Neuronal stem cell (in vitro differentiated cells): ENCODE measurements around the gene TFF3.

Source experiments
- DNase-seq: peaks from one replicate; pipeline ENCODE4 v3.0.0-alpha.2; 2013; ENCODE audit warnings: low spot score
- H2AFZ ChIP-seq: one replicate; pipeline ENCODE4 v1.6.1; 2013; ENCODE audit warnings: mild to moderate bottlenecking, low read length, inconsistent platforms
- H2AK5ac ChIP-seq: 2 replicates; pipeline ENCODE4 v1.6.1; 2013; ENCODE audit warnings: low read depth, mild to moderate bottlenecking, inconsistent platforms, low read length, moderate library complexity, mixed read lengths
- H2BK120ac ChIP-seq: 2 replicates; pipeline ENCODE4 v1.6.1; 2013; ENCODE audit warnings: low read depth, mild to moderate bottlenecking, inconsistent platforms, low read length, moderate library complexity, mixed read lengths
- H2BK12ac ChIP-seq: one replicate; pipeline ENCODE4 v1.6.1; 2013; ENCODE audit warnings: low read length, inconsistent platforms
- H2BK15ac ChIP-seq: 2 replicates; pipeline ENCODE4 v1.6.1; 2013; ENCODE audit warnings: mild to moderate bottlenecking, low read length, inconsistent platforms, mixed read lengths
- H2BK5ac ChIP-seq: one replicate; pipeline ENCODE4 v1.6.1; 2013; ENCODE audit warnings: inconsistent platforms, mild to moderate bottlenecking, low read length, moderate library complexity
- H3K14ac ChIP-seq: one replicate; pipeline ENCODE4 v1.6.1; 2013; ENCODE audit warnings: low read length, inconsistent platforms
- H3K18ac ChIP-seq: 2 replicates; pipeline ENCODE4 v1.6.1; 2013; ENCODE audit warnings: low read length, inconsistent platforms
- H3K23ac ChIP-seq: 2 replicates; pipeline ENCODE4 v1.6.1; 2013; ENCODE audit warnings: low read depth, mild to moderate bottlenecking, mixed read lengths, low read length, inconsistent platforms; ENCODE audit not compliant: poor library complexity
- H3K27ac ChIP-seq: replicated peaks from 3 replicates; pipeline ENCODE4 v1.5.1; 2013; ENCODE audit warnings: low read length, inconsistent platforms
- H3K27me3 ChIP-seq, 3 experiments: 2 replicates each; pipeline ENCODE4 v1.6.1; 2013; ENCODE audit warnings: low read length in 3 of 3, mild to moderate bottlenecking in 2 of 3, inconsistent platforms in 1 of 3, low read depth in 1 of 3, mixed read lengths in 1 of 3, moderate library complexity in 1 of 3; ENCODE audit not compliant: control insufficient read depth in 3 of 3, insufficient read depth in 3 of 3
- H3K36me3 ChIP-seq, 2 donors: replicated peaks in 1 of 2; 2 replicates each; pipeline ENCODE4 v1.6.1; 2013; ENCODE audit warnings: low read length in 2 of 2; ENCODE audit not compliant: control insufficient read depth in 2 of 2, insufficient read depth in 2 of 2
- H3K4ac ChIP-seq: 2 replicates; pipeline ENCODE4 v1.6.1; 2013; ENCODE audit warnings: inconsistent platforms, mild to moderate bottlenecking, low read length, moderate library complexity
- H3K4me1 ChIP-seq, 2 donors: 1 replicate in 1 of 2; 2 replicates in 1 of 2; pipeline ENCODE4 v1.6.1; 2013; ENCODE audit warnings: low read length in 2 of 2, low read depth in 1 of 2; ENCODE audit not compliant: control insufficient read depth in 2 of 2, insufficient read depth in 1 of 2
- H3K4me2 ChIP-seq: one replicate; pipeline ENCODE4 v1.6.1; 2013; ENCODE audit warnings: mild to moderate bottlenecking, low read length, inconsistent platforms; ENCODE audit not compliant: insufficient read depth, poor library complexity, severe bottlenecking
- H3K4me3 ChIP-seq, 2 donors: 2 replicates each; pipeline ENCODE4 v1.5.1; 2013; ENCODE audit warnings: low read length in 2 of 2, mild to moderate bottlenecking in 2 of 2, inconsistent platforms in 1 of 2, moderate library complexity in 1 of 2
- H3K79me1 ChIP-seq: one replicate; pipeline ENCODE4 v1.6.1; 2013; ENCODE audit warnings: low read depth, mild to moderate bottlenecking, inconsistent platforms, low read length, moderate library complexity
- H3K9ac ChIP-seq: one replicate; pipeline ENCODE4 v1.6.1; 2013; ENCODE audit warnings: mild to moderate bottlenecking, low read depth, low read length, inconsistent platforms; ENCODE audit not compliant: poor library complexity
- H3K9me3 ChIP-seq, 2 donors: replicated peaks in 1 of 2; 2 replicates each; pipeline versions ENCODE3 to v1.6.1; 2013; ENCODE audit warnings: low read length in 2 of 2, mild to moderate bottlenecking in 2 of 2, inconsistent platforms in 1 of 2, low read depth in 1 of 2, mixed read lengths in 1 of 2, moderate library complexity in 1 of 2; ENCODE audit not compliant: control insufficient read depth in 2 of 2, insufficient read depth in 1 of 2
- H4K8ac ChIP-seq: one replicate; pipeline ENCODE4 v1.6.1; 2013; ENCODE audit warnings: low read depth, mild to moderate bottlenecking, inconsistent platforms, low read length, moderate library complexity
- H4K91ac ChIP-seq: one replicate; pipeline ENCODE4 v1.6.1; 2013; ENCODE audit warnings: low read length, low read depth, mild to moderate bottlenecking, inconsistent platforms; ENCODE audit not compliant: poor library complexity
- WGBS, 2 donors: extraction: QIAGEN DNeasy Blood & Tissue Kit; methylation state at CpG; one replicate each; pipeline ENCODE4 v1.1.7; 2013; ENCODE audit warnings: missing lambda C conversion rate in 2 of 2, mixed read lengths in 1 of 2; ENCODE audit not compliant: insufficient read length in 2 of 2, insufficient replicate concordance in 1 of 2; ENCODE audit errors: extremely low coverage in 2 of 2; 5-methylcytosine and 5-hydroxymethylcytosine counted together

Gene TFF3

GRCh38 chr21:42324896-42325295 lies 9.7 kb upstream of the TFF3 start:
- Histone ChIP-seq H2AK5ac (no peak overlapping the region), H3K27me3 (no peaks in the 10 kb centered on the region), H3K36me3 (no peaks in the 10 kb centered on the region), H3K9ac (no peak overlapping the region), H3K23ac (no peak overlapping the region), H3K18ac (no peak overlapping the region), H2BK12ac (no peak overlapping the region), H3K4ac (no peak overlapping the region), H3K14ac (no peak overlapping the region), H4K91ac (no peak overlapping the region), H3K4me2 (no peak overlapping the region), H2BK15ac (no peak overlapping the region), H3K4me3 (no peak overlapping the region), H3K4me1 (no peaks in the 10 kb centered on the region), H2AFZ (no peak overlapping the region), H2BK5ac (no peak overlapping the region), H4K8ac (no peak overlapping the region), H3K27ac (no peak overlapping the region), H3K79me1 (no peaks in the 10 kb centered on the region), H3K9me3 (no peaks in the 10 kb centered on the region), H2BK120ac (no peak overlapping the region)
- DNase-seq: no peak
- no CpG with 5 or more reads among the region's 6 CpGs for WGBS, 2 donors

GRCh38 chr21:42321845-42322244 lies 6.6 kb upstream of the TFF3 start:
- Histone ChIP-seq H3K9ac (no peak overlapping the region), H3K27ac (no peak overlapping the region), H3K18ac (no peak overlapping the region), H3K14ac (peak overlapping the region; percentile 11), H2BK5ac (no peak overlapping the region), H3K9me3 (no peaks in the 10 kb centered on the region), H2BK120ac (no peak overlapping the region), H3K27me3 (no peaks in the 10 kb centered on the region), H3K23ac (no peak overlapping the region), H2AK5ac (no peak overlapping the region), H3K4me1 (peaks cover 0 to 2% of the 10 kb centered on the region in 2 donors), H3K4me2 (no peak overlapping the region), H3K36me3 (no peaks in the 10 kb centered on the region), H2AFZ (no peak overlapping the region), H2BK12ac (no peak overlapping the region), H4K8ac (no peak overlapping the region), H2BK15ac (no peak overlapping the region), H3K79me1 (no peaks in the 10 kb centered on the region), H4K91ac (no peak overlapping the region), H3K4me3 (no peak overlapping the region), H3K4ac (no peak overlapping the region)
- WGBS, 2 donors: no CpG with 5 or more reads among the region's 4 CpGs
- DNase-seq: no peak

GRCh38 chr21:42321231-42321630 lies 6.0 kb upstream of the TFF3 start:
- H3K4me3 ChIP-seq: no peak overlapping the region
- no peak overlapping the region for H3K27ac ChIP-seq
- no peaks in the 10 kb centered on the region for H3K36me3 ChIP-seq
- no peak overlapping the region for H2BK5ac ChIP-seq
- no peak overlapping the region for H2BK15ac ChIP-seq
- H3K9ac ChIP-seq: no peak overlapping the region
- H3K23ac ChIP-seq: no peak overlapping the region
- no peak overlapping the region for H4K91ac ChIP-seq
- no peak overlapping the region for H3K4ac ChIP-seq
- no peaks in the 10 kb centered on the region for H3K27me3 ChIP-seq
- no peak overlapping the region for H3K4me2 ChIP-seq
- no peak overlapping the region for H3K14ac ChIP-seq
- no peak overlapping the region for H2BK120ac ChIP-seq
- H2BK12ac ChIP-seq: no peak overlapping the region
- no CpG with 5 or more reads among the region's 10 CpGs for WGBS, 2 donors
- no peaks in the 10 kb centered on the region for H3K79me1 ChIP-seq
- no peak overlapping the region for H3K18ac ChIP-seq
- H3K4me1 ChIP-seq: peaks cover 0 to 3% of the 10 kb centered on the region in 2 donors
- H2AK5ac ChIP-seq: no peak overlapping the region
- no peaks in the 10 kb centered on the region for H3K9me3 ChIP-seq
- DNase-seq: no peak
- no peak overlapping the region for H4K8ac ChIP-seq
- no peak overlapping the region for H2AFZ ChIP-seq

GRCh38 chr21:42320791-42321190 lies 5.6 kb upstream of the TFF3 start:
- Histone ChIP-seq H3K27ac (no peak overlapping the region), H3K9ac (no peak overlapping the region), H3K4me3 (no peak overlapping the region), H3K27me3 (no peaks in the 10 kb centered on the region), H3K18ac (no peak overlapping the region), H3K4me2 (no peak overlapping the region), H2BK12ac (no peak overlapping the region), H3K79me1 (no peaks in the 10 kb centered on the region), H3K14ac (no peak overlapping the region), H3K23ac (no peak overlapping the region), H4K91ac (no peak overlapping the region), H3K9me3 (no peaks in the 10 kb centered on the region), H2BK5ac (no peak overlapping the region), H3K36me3 (no peaks in the 10 kb centered on the region), H3K4me1 (peaks cover 0 to 3% of the 10 kb centered on the region in 2 donors), H3K4ac (no peak overlapping the region), H2AFZ (no peak overlapping the region), H2BK120ac (no peak overlapping the region), H2AK5ac (no peak overlapping the region), H4K8ac (no peak overlapping the region), H2BK15ac (no peak overlapping the region)
- no CpG with 5 or more reads among the region's 8 CpGs for WGBS, 2 donors
- DNase-seq: no peak
